ENCODE measurements around the gene TFF3.

TFF3 gene

GRCh38 chr21:42360317-42360716 is 45.1 kb upstream of the TFF3 start:
- Histone ChIP-seq H3K27me3 (ENCODE audit: low read length) (no peaks in the 10 kb centered on the region), H3K4me3 (ENCODE audit: insufficient read depth, low read length, poor library complexity, severe bottlenecking) (no peak overlapping the region), H3K9me2 (replicated peaks; ENCODE audit: insufficient read depth, low read length) (no peaks in the 10 kb centered on the region), H4K20me1 (ENCODE audit: low read depth, low read length) (no peaks in the 10 kb centered on the region), H3K9ac (ENCODE audit: low read length) (no peak overlapping the region), H3K36me3 (ENCODE audit: low read length) (no peaks in the 10 kb centered on the region), H3F3A (ENCODE audit: insufficient read depth) (no peaks in the 10 kb centered on the region), H3K27ac (ENCODE audit: low read depth, low read length) (no peak overlapping the region), H3K4me2 (ENCODE audit: low read depth, low read length, poor library complexity, severe bottlenecking) (no peak overlapping the region), H2AFZ (ENCODE audit: low read depth, low read length, severe bottlenecking) (no peak overlapping the region), H3K79me2 (ENCODE audit: insufficient read depth, low read length) (no peaks in the 10 kb centered on the region), H3K9me3 (ENCODE audit: insufficient read depth, low read length) (no peaks in the 10 kb centered on the region)
- TF ChIP-seq EZH2phosphoT487 (conservative IDR thresholded peaks at IDR 0.05; ENCODE audit: low read length) (no peak), CTCF (IDR thresholded peaks at IDR 0.05; ENCODE audit: insufficient read depth, low read length, poor library complexity, severe bottlenecking) (no peak)

DNA sequence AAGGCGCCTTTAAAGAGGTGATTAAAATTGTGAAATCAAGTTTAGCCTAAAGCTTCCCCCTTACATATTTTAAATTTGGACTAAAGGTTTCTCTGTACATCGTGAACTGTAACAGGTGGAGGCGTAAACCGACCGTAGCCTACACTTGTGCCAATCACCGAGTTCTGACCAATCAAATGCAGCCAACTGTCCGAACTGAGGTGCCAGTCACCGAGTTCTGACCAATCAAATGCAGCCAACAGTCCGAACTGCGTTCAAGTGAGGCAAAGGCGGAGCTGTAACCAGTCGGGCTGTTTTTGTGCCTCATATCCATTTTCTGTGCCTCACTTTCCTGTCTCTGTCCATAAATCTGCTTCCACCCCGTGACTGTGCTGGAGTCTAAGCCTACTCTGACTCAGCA is 43.7 kb upstream of the TFF3 start:
- H3K9me3 ChIP-seq (ENCODE audit: insufficient read depth, low read length), result no peaks in the 10 kb centered on the region
- H3K4me2 ChIP-seq (ENCODE audit: low read depth, low read length, poor library complexity, severe bottlenecking), result no peak overlapping the region
- no peaks in the 10 kb centered on the region for H3K79me2 ChIP-seq (ENCODE audit: insufficient read depth, low read length)
- no peak overlapping the region for H3K9ac ChIP-seq (ENCODE audit: low read length)
- no peak for TF ChIP-seq CTCF (IDR thresholded peaks at IDR 0.05; ENCODE audit: insufficient read depth, low read length, poor library complexity, severe bottlenecking)
- no peak for TF ChIP-seq EZH2phosphoT487 (conservative IDR thresholded peaks at IDR 0.05; ENCODE audit: low read length)
- H3F3A ChIP-seq (ENCODE audit: insufficient read depth), result no peaks in the 10 kb centered on the region
- no peaks in the 10 kb centered on the region for H4K20me1 ChIP-seq (ENCODE audit: low read depth, low read length)
- H3K4me3 ChIP-seq (ENCODE audit: insufficient read depth, low read length, poor library complexity, severe bottlenecking), result no peak overlapping the region
- H2AFZ ChIP-seq (ENCODE audit: low read depth, low read length, severe bottlenecking), result no peak overlapping the region
- no peaks in the 10 kb centered on the region for H3K36me3 ChIP-seq (ENCODE audit: low read length)
- H3K9me2 ChIP-seq (replicated peaks; ENCODE audit: insufficient read depth, low read length), result no peaks in the 10 kb centered on the region
- H3K27me3 ChIP-seq (ENCODE audit: low read length), result no peaks in the 10 kb centered on the region
- no peak overlapping the region for H3K27ac ChIP-seq (ENCODE audit: low read depth, low read length)

GRCh38 chr21:42358261-42358660 is 43.1 kb upstream of the TFF3 start:
- Histone ChIP-seq H3K4me3 (ENCODE audit: insufficient read depth, low read length, poor library complexity, severe bottlenecking) (no peak overlapping the region), H3K27ac (ENCODE audit: low read depth, low read length) (no peak overlapping the region), H3K27me3 (ENCODE audit: low read length) (no peaks in the 10 kb centered on the region)

More at GRCh38 chr21:42358261-42358660, 43.1 kb upstream of the TFF3 start:
- no peaks in the 10 kb centered on the region for H3K9me2 ChIP-seq (replicated peaks; ENCODE audit: insufficient read depth, low read length)
- no peaks in the 10 kb centered on the region for H4K20me1 ChIP-seq (ENCODE audit: low read depth, low read length)
- H3K9me3 ChIP-seq (ENCODE audit: insufficient read depth, low read length), result no peaks in the 10 kb centered on the region
- H3K4me2 ChIP-seq (ENCODE audit: low read depth, low read length, poor library complexity, severe bottlenecking), result no peak overlapping the region
- no peaks in the 10 kb centered on the region for H3K79me2 ChIP-seq (ENCODE audit: insufficient read depth, low read length)
- H3F3A ChIP-seq (ENCODE audit: insufficient read depth), result no peaks in the 10 kb centered on the region
- H3K36me3 ChIP-seq (ENCODE audit: low read length), result no peaks in the 10 kb centered on the region
- H2AFZ ChIP-seq (ENCODE audit: low read depth, low read length, severe bottlenecking), result no peak overlapping the region
- no peak overlapping the region for H3K9ac ChIP-seq (ENCODE audit: low read length)
- TF ChIP-seq CTCF (IDR thresholded peaks at IDR 0.05; ENCODE audit: insufficient read depth, low read length, poor library complexity, severe bottlenecking), result no peak
- no peak for TF ChIP-seq EZH2phosphoT487 (conservative IDR thresholded peaks at IDR 0.05; ENCODE audit: low read length)

Data from SU-DHL-6 (cell line).